Amniotic epithelial cell (primary cell): ENCODE measurements around the gene SEC61A2.
"Not testable (repeated sequence)": the region's sequence is repeated elsewhere in the genome, so short reads cannot be mapped to it uniquely, and the experiment has no call there.

Source experiments
- DNase-seq: peaks from one replicate; pipeline ENCODE4 v3.0.0-alpha.2; 2010; ENCODE audit warnings: low read depth

The SEC61A2 gene

GRCh38 chr10:12129222-12130111, at the start of gene SEC61A2:
Gene SEC61A2 (plus strand): TSS chr10:12129677. CDS start chr10:12129788, 111 bp downstream.
- DNase-seq = peak; percentile 78

- no peak for DNase-seq
Measured at GRCh38 chr10:12081470-12081869, 48.0 kb upstream of the SEC61A2 start.

DNA sequence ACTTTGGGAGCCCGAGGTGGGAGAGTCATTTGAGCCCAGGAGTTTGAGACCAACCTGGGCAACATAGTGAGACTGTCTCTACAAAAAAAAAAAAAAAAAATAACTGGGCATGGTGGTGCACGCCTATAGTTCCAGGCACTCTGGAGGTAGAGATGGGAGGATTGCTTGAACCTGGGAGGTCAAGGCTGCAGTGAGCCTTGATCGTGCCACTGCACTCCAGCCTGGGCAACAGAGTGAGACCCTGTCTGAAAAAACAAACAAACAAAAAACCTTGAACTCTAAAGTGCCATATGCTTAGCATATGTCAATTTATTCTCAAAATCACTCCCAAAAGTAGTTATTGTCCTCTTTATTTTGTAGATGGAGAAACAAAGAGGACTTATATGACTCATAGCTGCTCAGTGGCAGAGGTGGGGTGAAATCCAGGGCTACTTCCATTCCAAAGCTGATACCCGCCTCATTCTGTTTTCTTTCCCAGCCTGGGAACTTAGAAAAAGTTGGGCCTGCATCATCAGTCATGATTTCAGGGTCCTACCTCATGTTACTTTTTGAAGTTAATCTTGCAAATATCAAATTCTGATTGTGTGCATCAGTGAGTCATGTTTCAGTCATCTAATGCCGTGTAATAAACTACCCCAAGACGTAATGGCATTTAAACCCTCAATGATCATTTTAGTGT, 47.5 kb upstream of the SEC61A2 start:
- peak; percentile 24 for DNase-seq

DNA sequence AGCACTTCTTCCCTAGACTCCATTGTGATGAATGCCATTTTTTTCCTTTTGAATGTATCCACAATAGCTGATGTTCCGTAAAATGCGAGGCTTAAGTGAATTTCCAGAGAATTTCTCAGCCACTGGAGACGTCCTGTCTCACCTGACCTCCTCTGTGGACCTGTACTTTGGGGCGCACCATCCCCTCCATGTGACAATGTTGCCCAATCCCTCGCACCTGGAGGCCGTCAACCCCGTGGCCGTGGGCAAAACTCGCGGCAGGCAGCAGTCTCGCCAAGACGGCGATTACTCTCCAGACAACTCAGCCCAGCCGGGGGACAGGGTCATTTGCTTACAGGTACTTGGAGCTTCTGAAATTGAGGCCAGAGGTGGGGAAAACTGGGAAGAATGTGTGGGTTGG, 40.6 kb upstream of the SEC61A2 start:
- DNase-seq = no peak

GRCh38 chr10:12091421-12091820, 38.1 kb upstream of the SEC61A2 start:
- DNase-seq = no peak

DNA sequence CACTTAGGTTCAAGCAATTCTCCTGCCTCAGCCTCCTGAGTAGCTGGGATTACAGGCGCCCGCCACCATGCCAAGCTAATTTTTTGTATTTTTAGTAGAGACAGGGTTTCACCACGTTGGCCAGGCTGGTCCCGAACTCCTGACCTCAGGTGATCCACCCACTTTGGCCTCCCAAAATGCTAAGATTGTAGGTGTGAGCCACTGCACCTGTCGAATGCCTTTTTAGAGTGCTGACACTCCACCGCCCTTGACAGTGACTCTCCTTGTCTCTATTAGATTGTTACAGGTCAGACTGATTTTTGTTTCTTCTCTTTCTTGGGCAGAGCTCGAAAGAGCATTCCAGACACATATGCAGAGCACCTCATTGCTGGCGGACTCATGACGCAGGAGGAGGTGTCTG, 32.1 kb upstream of the SEC61A2 start:
- not testable (repeated sequence) for DNase-seq

DNA sequence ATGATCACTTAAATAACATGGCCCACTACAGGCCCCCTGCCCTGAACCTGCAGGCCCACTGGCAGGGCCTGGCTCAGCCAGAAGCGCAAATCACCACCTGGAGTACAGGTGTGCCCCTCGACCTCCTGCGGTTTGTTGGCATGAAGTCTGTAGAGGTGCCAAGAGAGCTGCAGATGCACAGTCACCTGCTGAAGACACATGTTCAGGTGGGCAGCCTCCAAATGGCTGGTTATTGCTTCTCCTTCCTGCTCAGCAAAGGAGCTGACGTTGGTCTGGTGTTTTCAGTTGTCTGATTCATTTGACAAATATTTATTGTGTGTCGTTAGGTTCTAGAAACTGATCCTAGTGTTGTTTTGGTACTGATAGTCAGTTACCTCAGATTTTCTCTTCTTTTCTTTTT, 31.7 kb upstream of the SEC61A2 start:
- peak; percentile 21 for DNase-seq

DNA sequence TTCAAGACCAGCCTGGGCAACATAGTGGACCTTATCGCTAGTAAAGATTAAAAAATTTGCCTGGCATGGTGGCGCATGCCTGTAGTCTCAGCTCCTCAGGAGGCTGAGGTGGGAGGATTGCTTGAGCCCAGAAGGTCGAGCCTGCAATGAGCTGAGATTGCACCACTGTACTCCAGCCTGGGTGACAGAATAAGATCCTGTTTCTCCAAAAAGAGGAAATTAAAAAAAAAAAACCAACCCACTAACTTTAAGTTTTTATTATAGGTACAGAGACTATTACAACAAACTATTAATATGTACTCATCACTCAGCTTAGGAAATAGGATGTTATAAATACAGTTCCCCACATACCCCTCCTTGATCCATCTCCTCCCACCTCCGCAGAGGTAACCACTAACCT, 30.5 kb upstream of the SEC61A2 start:
- no peak for DNase-seq

DNA sequence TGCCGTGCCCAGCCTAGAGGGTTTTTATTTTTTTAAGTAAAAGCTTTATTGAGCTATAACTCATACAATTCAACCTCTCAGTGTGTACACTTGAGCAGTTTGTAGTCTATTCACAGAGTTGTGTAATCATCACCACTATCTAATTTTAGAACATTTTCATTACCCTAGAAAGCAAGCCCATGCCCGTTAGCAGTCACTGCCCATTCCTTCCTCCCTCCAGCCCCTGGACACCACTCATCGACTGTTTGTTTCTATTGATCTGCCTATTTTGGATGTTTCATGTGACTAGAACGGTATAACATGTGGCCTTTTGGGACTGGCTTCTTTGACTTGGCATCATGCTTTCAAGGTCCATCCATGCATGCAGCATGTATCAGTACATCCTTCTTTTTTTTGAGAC, 25.7 kb upstream of the SEC61A2 start:
- DNase-seq = no peak

- DNase-seq = no peak
Measured at GRCh38 chr10:12107781-12108180, 21.7 kb upstream of the SEC61A2 start.

GRCh38 chr10:12109286-12109685, 20.2 kb upstream of the SEC61A2 start:
- no peak for DNase-seq

- DNase-seq = no peak
Measured at GRCh38 chr10:12111528-12111927, 17.9 kb upstream of the SEC61A2 start.

- DNase-seq = no peak
Measured at GRCh38 chr10:12113627-12114026, 15.8 kb upstream of the SEC61A2 start.

DNA sequence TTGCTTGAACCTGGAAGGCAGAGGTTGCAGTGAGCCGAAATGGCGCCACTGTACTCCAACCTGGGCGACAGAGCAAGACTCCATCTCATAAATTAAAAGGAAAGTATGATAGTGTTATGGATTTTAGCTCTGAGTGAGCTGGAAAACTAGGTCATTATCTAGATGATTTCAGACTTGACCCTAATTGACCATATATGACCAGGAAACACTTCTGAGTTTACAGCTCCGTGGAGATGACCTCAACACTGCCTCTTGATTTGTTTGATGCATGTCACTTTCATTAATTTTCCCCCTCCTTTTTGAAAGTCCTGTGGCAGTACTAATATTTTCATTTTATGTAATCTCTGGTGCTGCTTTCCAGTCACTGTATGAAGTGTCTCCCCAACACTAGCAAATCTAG, 7.8 kb upstream of the SEC61A2 start:
- DNase-seq = no peak

DNA sequence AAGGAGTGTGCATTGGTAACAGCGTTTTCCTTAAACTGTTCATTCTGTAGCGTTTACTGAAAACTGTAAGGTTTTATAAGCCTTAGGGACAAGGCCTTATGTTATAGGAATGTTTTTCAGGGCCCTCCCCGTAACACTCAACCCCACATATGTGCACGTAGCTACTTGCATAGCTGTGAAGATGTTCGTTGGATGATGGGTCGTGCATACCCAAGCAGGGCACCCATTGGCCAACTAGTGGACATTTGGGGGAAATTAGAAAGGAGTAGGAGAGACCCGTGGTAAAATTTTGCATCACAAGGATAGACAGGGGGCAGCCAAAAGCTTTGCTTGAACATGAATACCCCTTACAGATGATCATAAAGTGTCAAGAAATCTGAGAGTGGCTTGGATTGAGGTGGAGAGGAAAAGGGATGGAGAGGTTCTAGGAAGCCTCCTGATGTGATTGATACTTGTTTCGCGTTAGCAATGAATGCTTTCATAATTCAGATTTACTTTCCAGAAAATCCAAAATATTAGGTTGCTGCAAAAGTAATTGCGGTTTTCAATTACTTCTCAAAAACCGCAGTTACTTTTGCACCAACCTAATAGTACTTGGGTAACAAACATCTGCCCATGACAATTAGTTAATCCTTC, 878 bp downstream of the SEC61A2 start:
- peak; percentile 63 for DNase-seq

GRCh38 chr10:12135631-12136030, 6.2 kb downstream of the SEC61A2 start:
- no peak for DNase-seq

DNA sequence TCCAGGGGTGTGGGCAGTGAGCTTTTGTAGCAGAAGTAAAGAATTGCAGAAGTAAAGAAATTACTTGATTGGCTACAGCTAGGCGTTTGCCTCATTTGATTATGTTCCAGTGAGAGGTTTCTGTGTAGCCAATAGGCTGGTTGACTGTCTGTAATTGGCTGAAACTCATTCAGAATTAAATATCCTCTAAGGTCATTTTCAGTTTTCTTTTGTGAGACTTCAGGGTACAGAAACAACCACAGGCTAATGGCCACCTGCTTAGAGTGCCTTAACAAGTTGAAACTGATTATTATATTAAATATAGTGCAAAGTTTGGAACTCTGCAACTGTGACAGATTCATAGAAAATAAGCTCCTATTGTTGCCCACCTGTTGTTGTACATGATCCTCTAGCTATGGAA, 10.6 kb downstream of the SEC61A2 start:
- DNase-seq = no peak

DNA sequence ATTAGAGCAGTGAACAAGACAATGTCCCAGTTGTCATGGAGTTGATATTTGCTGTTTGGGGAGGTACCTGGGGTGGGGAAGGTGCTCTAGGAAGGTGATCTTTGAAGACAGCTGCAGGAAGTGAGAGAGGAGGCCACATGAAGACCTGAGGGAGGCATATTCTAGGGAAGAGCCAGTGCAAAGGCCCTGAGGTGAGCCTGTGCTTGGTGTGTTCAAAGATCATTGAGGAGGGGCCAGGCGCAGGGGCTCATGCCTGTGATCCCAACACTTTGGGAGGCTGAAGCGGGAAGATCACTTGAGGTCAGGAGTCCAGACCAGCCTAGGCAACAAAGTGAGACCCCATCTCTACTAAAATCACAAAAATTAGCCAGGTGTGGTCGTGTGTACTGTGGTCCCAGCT, 15.1 kb downstream of the SEC61A2 start:
- DNase-seq = no peak

GRCh38 chr10:12150163-12150562, 20.7 kb downstream of the SEC61A2 start:
- DNase-seq = no peak

DNA sequence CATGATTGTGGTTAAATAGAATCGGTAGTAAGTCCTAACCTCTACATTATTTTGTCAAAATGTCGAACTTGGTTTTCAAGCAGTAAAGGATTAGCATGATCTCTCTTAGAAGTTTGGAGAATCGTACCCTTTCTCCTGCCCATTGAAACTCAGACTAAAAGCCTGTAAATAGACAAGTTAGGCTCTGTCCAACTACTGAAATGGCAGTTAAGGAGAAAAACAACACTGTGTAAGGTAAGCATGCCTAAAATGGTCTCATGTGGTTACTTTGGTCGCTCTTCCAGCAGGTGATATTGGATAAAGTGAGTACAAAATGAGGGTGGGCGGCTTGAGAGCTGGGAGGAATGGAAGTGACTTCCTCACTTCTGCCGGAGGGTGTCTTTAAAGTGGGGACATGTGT, 25.0 kb downstream of the SEC61A2 start:
- DNase-seq = no peak

DNA sequence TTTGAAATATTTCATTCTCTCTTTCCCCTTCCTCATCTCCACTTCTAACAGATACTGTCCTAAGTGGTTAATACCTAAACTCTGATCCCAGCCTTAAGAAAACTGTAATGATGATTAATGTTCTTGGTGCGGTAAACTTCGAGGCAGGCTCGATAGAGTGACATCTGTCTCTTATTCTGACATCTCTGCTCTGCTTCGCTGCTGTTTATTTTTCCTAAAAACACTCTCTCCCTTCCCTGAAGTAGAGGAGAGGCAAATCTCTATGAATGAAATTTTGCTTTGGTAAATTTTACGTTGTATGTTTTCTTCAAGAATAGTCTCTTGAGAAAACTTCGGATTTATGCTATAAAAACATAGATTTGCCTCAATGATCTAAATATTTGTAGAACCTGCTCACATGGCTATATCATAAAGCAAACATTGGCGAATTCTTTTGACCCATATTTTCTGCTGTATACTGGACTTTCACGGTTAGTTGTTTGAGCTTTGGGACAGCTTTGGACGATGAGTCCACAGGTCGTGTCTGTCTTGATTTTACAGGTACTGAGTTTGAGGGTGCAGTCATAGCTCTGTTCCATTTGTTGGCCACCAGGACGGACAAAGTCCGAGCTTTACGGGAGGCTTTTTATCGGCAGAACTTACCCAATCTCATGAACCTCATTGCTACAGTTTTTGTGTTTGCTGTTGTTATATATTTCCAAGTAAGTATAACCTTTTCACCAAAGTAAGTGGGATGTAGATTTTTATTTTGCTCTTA, 27.1 kb downstream of the SEC61A2 start:
- DNase-seq = no peak

DNA sequence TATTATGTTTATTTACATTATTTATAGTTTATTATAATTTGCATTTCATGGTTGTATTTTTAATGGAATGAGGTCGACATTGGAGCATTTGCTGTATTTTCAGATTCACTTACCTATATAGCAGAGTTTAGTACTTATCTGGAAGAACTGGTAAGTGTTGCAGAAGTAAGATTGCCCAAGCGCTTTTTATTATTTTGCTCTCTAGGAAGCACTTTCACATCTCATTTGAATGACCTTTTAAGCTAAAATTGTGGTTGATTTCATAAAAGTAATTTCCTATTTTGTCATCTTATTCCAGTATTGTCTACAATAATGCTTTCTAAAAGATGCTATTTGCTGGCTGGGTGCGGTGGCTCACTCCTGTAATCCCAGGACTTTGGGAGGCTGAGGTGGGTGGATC, 28.6 kb downstream of the SEC61A2 start:
- no peak for DNase-seq
